ENCODE data around the gene SPINDOC. TPM values are rescaled to one million over a fixed set of nuclear protein-coding genes. Genes with fewer than 3 reads are reported as not detected.

Gene SPINDOC
- polyA plus RNA-seq, 3 donors: 0.10 to 3.3 (median 0.20) TPM

GRCh38 chr11:63793161-63793560, 20.1 kb upstream of the SPINDOC start:
- intact Hi-C loops (cut with micrococcal nuclease): no loop called here
- no peak for DNase-seq
- no peak overlapping the region for H3K4me2 ChIP-seq (replicated peaks; ENCODE audit: extremely low read depth, low read length, poor library complexity, severe bottlenecking)
- Mint-ChIP-seq H3K9me3 (peaks cover 18 to 45% (median 31%) of the 10 kb centered on the region in 7 donors), H3K4me1 (peaks cover 9% of the 10 kb centered on the region), H3K36me3 (no peaks in the 10 kb centered on the region), H3K27me3 (ENCODE audit: low read depth in 3 of 3) (peaks cover 5 to 10% (median 6%) of the 10 kb centered on the region in 3 donors), H3K4me3 (no peak overlapping the region), H3K27ac (no peak overlapping the region)
- no peak overlapping the region for H3K27ac ChIP-seq (ENCODE audit: low read depth in 1 of 2, low read length in 2 of 2)
- no peak for TF ChIP-seq CTCF (IDR thresholded peaks at IDR 0.05)
- H3K9me3 ChIP-seq (replicated peaks in 1 of 2; ENCODE audit: control insufficient read depth in 1 of 2, insufficient read depth in 1 of 2, low read length in 2 of 2): peaks cover 17 to 26% of the 10 kb centered on the region in 2 donors
- H3K27me3 ChIP-seq (ENCODE audit: control insufficient read depth in 2 of 2, insufficient read depth in 2 of 2, low read length in 2 of 2): no peaks in the 10 kb centered on the region
- no peaks in the 10 kb centered on the region for H3K79me2 ChIP-seq (ENCODE audit: insufficient read depth, low read length)
- H3K4me3 ChIP-seq (replicated peaks in 1 of 3; ENCODE audit: low read depth in 2 of 3, low read length in 3 of 3): no peak overlapping the region
- no peak overlapping the region for H2AFZ ChIP-seq (ENCODE audit: insufficient read depth, low read depth, low read length, poor library complexity, severe bottlenecking)
- no peaks in the 10 kb centered on the region for H3K4me1 ChIP-seq (ENCODE audit: control insufficient read depth in 1 of 2, insufficient read depth in 2 of 2, low read length in 2 of 2)
- H3K36me3 ChIP-seq (replicated peaks in 1 of 2; ENCODE audit: control insufficient read depth in 1 of 2, insufficient read depth in 2 of 2, low read length in 2 of 2): no peaks in the 10 kb centered on the region
- no peaks in the 10 kb centered on the region for H4K20me1 ChIP-seq (ENCODE audit: insufficient read depth, low read length)
- H3K9ac ChIP-seq (ENCODE audit: insufficient read depth, low read length, poor library complexity, severe bottlenecking): no peak overlapping the region

GRCh38 chr11:63795066-63795465, 18.2 kb upstream of the SPINDOC start:
- WGBS (ENCODE audit: insufficient coverage): 95% methylated on average over 7 of the region's 11 CpGs
- no peak overlapping the region for H3K4me3 Mint-ChIP-seq
- no peaks in the 10 kb centered on the region for H3K79me2 ChIP-seq (ENCODE audit: insufficient read depth, low read length)

More at GRCh38 chr11:63795066-63795465, 18.2 kb upstream of the SPINDOC start:
- H3K9ac ChIP-seq (ENCODE audit: insufficient read depth, low read length, poor library complexity, severe bottlenecking): no peak overlapping the region
- intact Hi-C loops (cut with micrococcal nuclease): no loop called here
- peaks cover 5 to 10% (median 6%) of the 10 kb centered on the region in 3 donors for H3K27me3 Mint-ChIP-seq (ENCODE audit: low read depth in 3 of 3)
- H2AFZ ChIP-seq (ENCODE audit: insufficient read depth, low read depth, low read length, poor library complexity, severe bottlenecking): no peak overlapping the region
- peaks cover 17 to 26% of the 10 kb centered on the region in 2 donors for H3K9me3 ChIP-seq (replicated peaks in 1 of 2; ENCODE audit: control insufficient read depth in 1 of 2, insufficient read depth in 1 of 2, low read length in 2 of 2)
- peaks cover 18 to 42% (median 29%) of the 10 kb centered on the region in 7 donors for H3K9me3 Mint-ChIP-seq
- H3K36me3 ChIP-seq (replicated peaks in 1 of 2; ENCODE audit: control insufficient read depth in 1 of 2, insufficient read depth in 2 of 2, low read length in 2 of 2): no peaks in the 10 kb centered on the region
- H3K4me1 Mint-ChIP-seq: peaks cover 9% of the 10 kb centered on the region
- DNase-seq: no peak
- H3K36me3 Mint-ChIP-seq: no peaks in the 10 kb centered on the region
- no peak overlapping the region for H3K4me2 ChIP-seq (replicated peaks; ENCODE audit: extremely low read depth, low read length, poor library complexity, severe bottlenecking)
- no peak overlapping the region for H3K27ac ChIP-seq (ENCODE audit: low read depth in 1 of 2, low read length in 2 of 2)
- no peak for TF ChIP-seq CTCF (IDR thresholded peaks at IDR 0.05)
- H3K4me1 ChIP-seq (ENCODE audit: control insufficient read depth in 1 of 2, insufficient read depth in 2 of 2, low read length in 2 of 2): no peaks in the 10 kb centered on the region
- no peak overlapping the region for H3K27ac Mint-ChIP-seq
- H3K27me3 ChIP-seq (ENCODE audit: control insufficient read depth in 2 of 2, insufficient read depth in 2 of 2, low read length in 2 of 2): no peaks in the 10 kb centered on the region
- no peak overlapping the region for H3K4me3 ChIP-seq (replicated peaks in 1 of 3; ENCODE audit: low read depth in 2 of 3, low read length in 3 of 3)
- no peaks in the 10 kb centered on the region for H4K20me1 ChIP-seq (ENCODE audit: insufficient read depth, low read length)
